ENCODE measurements around the gene SHE. TPM values are rescaled to one million over a fixed set of nuclear protein-coding genes. Genes with fewer than 3 reads are reported as not detected.

The SHE gene
- 0.17 TPM for polyA plus RNA-seq (2013, experiment 1 of 2)
- polyA plus RNA-seq (2013, experiment 2 of 2), result 0.14 TPM

DNA sequence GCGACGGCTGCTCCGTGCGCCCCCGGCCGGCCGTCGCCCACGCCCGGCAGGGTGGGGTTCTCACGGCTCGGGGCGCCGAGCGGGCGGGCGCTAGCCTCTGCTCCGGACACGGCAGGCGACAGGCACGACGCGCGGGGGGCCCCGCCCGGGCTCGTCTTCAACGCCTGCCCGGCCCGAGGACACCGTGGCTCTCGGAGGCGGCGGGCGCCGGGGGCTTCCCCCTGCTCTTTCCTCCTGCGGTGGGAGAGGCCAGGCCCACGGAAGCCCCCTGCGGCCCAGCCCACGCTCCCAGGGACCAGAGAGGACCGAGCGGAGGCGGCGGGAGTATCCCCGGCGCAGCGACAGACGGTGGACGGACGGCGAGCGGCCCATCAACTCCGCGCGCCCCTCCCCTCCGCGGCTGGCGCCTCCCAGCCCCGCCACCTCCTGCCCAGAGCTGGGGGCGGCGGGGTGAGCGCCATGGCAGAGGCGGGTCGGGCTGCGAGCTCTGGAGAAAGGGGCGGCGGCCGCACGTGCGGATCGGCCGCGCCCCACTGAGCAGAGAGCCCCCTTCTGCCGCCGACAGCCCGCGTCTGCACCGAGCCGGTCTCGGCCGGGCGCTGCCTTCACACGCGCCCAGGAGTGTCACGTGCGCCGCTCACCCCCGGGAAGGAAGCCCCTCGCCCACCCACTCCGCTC, at the start of gene SHE, which contains the start of gene TDRD10:
Gene SHE (minus strand): TSS at position 347 of the 678 bp plus-strand sequence. CDS start 386 bp downstream, outside the sequence.
Gene TDRD10 (plus strand): TSS at position 154 of the 678 bp plus-strand sequence. CDS start 4,685 bp downstream, outside the sequence.
- H2BK5ac ChIP-seq (ENCODE audit: low read length), result no peak within 1 kb of the TSS
- peak within 1 kb of the TSS; percentile 22 for H3K4me2 ChIP-seq (ENCODE audit: low read length)
- peaks cover 35% of the 10 kb centered on the region for H3K27me3 ChIP-seq (ENCODE audit: insufficient read depth, low read length, poor library complexity)
- no peak within 1 kb of the TSS for H2BK15ac ChIP-seq (replicated peaks; ENCODE audit: low read depth)
- no peak within 1 kb of the TSS for H4K8ac ChIP-seq (ENCODE audit: low read depth, low read length)
- H3K56ac ChIP-seq (ENCODE audit: low read length), result peak within 1 kb of the TSS; percentile 72
- no peaks in the 10 kb centered on the region for H3K79me2 ChIP-seq (ENCODE audit: control insufficient read depth, insufficient read depth, low read length)
- peak; percentile 25 for DNase-seq
- peaks cover under 1% of the 10 kb centered on the region for H3K4me1 ChIP-seq (ENCODE audit: control insufficient read depth, low read depth, low read length)
- H2BK120ac ChIP-seq (ENCODE audit: low read depth, low read length), result no peak within 1 kb of the TSS
- H3K79me1 ChIP-seq (ENCODE audit: low read length), result no peaks in the 10 kb centered on the region
- H3K4ac ChIP-seq (ENCODE audit: low read depth, low read length), result no peak within 1 kb of the TSS
- no peaks in the 10 kb centered on the region for H3K36me3 ChIP-seq (ENCODE audit: control insufficient read depth, insufficient read depth, low read length)
- H3K4me3 ChIP-seq (ENCODE audit: low read length), result no peak within 1 kb of the TSS
- WGBS (ENCODE audit: extremely low coverage, insufficient coverage, low lambda C conversion rate), result no CpG with 5 or more reads among the region's 90 CpGs
- no peak within 1 kb of the TSS for H2AK5ac ChIP-seq (ENCODE audit: low read length)
- H3K23ac ChIP-seq (ENCODE audit: low read length), result peak within 1 kb of the TSS; percentile 66
- peak within 1 kb of the TSS; percentile 30 for H3K9ac ChIP-seq (ENCODE audit: low read length)
- H3K18ac ChIP-seq (ENCODE audit: low read length), result no peak within 1 kb of the TSS
- no peak within 1 kb of the TSS for H3K27ac ChIP-seq (ENCODE audit: low read depth, low read length)
- H4K5ac ChIP-seq (ENCODE audit: low read length), result no peak within 1 kb of the TSS

DNA sequence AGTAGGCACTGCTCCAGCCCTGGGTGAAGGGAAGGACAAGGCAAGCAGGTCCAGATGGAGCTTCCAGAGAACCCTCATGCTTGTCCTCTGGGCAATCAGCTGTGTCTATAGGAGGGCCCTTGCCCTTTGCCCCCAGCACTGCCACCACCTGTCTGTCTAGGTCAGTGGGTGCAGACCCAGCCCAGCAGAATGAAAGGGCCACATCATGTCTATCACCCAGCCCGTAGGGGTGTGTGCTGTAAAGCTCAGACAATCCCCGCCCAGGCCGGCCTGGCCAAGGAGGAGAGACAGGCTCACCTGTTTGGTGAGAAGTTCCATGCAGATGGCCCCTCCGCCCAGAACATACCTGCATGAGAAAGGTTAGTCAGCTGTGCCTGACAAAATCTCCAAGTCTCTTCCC, 49.3 kb upstream of the SHE start:
- H3K27ac ChIP-seq (ENCODE audit: low read depth, low read length), result no peak overlapping the region
- no peak overlapping the region for H2AK5ac ChIP-seq (ENCODE audit: low read length)
- no peak overlapping the region for H2BK120ac ChIP-seq (ENCODE audit: low read depth, low read length)
- no peak overlapping the region for H3K18ac ChIP-seq (ENCODE audit: low read length)
- WGBS (ENCODE audit: extremely low coverage, insufficient coverage, low lambda C conversion rate), result no CpG with 5 or more reads among the region's 4 CpGs
- H2BK5ac ChIP-seq (ENCODE audit: low read length), result no peak overlapping the region
- H3K56ac ChIP-seq (ENCODE audit: low read length), result no peak overlapping the region
- H3K4ac ChIP-seq (ENCODE audit: low read depth, low read length), result no peak overlapping the region
- H4K8ac ChIP-seq (ENCODE audit: low read depth, low read length), result no peak overlapping the region
- H3K4me3 ChIP-seq (ENCODE audit: low read length), result no peak overlapping the region
- peaks cover 32% of the 10 kb centered on the region for H3K36me3 ChIP-seq (ENCODE audit: control insufficient read depth, insufficient read depth, low read length)
- peaks cover 10% of the 10 kb centered on the region for H3K79me2 ChIP-seq (ENCODE audit: control insufficient read depth, insufficient read depth, low read length)
- H3K4me2 ChIP-seq (ENCODE audit: low read length), result no peak overlapping the region
- DNase-seq, result no peak
- no peak overlapping the region for H2BK15ac ChIP-seq (replicated peaks; ENCODE audit: low read depth)
- peaks cover 10% of the 10 kb centered on the region for H3K79me1 ChIP-seq (ENCODE audit: low read length)
- no peak overlapping the region for H4K5ac ChIP-seq (ENCODE audit: low read length)
- H3K23ac ChIP-seq (ENCODE audit: low read length), result no peak overlapping the region
- H3K9ac ChIP-seq (ENCODE audit: low read length), result no peak overlapping the region
- no peaks in the 10 kb centered on the region for H3K27me3 ChIP-seq (ENCODE audit: insufficient read depth, low read length, poor library complexity)
- peaks cover 3% of the 10 kb centered on the region for H3K4me1 ChIP-seq (ENCODE audit: control insufficient read depth, low read depth, low read length)

DNA sequence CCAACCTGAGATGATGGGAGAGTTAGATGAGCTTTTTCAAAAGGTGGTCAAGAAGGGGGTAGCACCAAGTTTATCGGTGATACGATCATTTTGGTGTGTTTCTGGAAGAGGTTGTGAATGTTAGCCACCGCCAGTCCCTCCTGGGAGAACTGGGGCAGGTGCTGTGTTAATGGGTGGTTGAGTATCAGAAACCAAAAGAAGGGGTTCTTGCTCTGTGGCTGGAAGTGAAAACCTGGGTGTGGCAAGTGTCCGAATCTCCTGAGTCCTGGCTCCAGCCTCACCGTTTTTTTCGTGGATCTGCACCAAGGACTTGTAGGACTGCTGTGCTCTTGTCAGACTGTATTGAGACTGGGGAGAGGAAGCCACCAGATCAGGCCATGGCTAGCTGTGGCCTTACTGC, 48.4 kb upstream of the SHE start:
- Histone ChIP-seq H3K23ac (ENCODE audit: low read length) (no peak overlapping the region), H3K27ac (ENCODE audit: low read depth, low read length) (no peak overlapping the region), H3K4me3 (ENCODE audit: low read length) (no peak overlapping the region), H3K18ac (ENCODE audit: low read length) (no peak overlapping the region), H3K79me2 (ENCODE audit: control insufficient read depth, insufficient read depth, low read length) (peaks cover 2% of the 10 kb centered on the region), H3K4ac (ENCODE audit: low read depth, low read length) (no peak overlapping the region), H2BK15ac (replicated peaks; ENCODE audit: low read depth) (no peak overlapping the region), H2BK120ac (ENCODE audit: low read depth, low read length) (no peak overlapping the region), H3K36me3 (ENCODE audit: control insufficient read depth, insufficient read depth, low read length) (peaks cover 32% of the 10 kb centered on the region), H4K8ac (ENCODE audit: low read depth, low read length) (no peak overlapping the region), H3K27me3 (ENCODE audit: insufficient read depth, low read length, poor library complexity) (no peaks in the 10 kb centered on the region), H2AK5ac (ENCODE audit: low read length) (no peak overlapping the region), H3K4me2 (ENCODE audit: low read length) (no peak overlapping the region), H3K56ac (ENCODE audit: low read length) (no peak overlapping the region), H3K4me1 (ENCODE audit: control insufficient read depth, low read depth, low read length) (no peaks in the 10 kb centered on the region), H3K79me1 (ENCODE audit: low read length) (peaks cover 3% of the 10 kb centered on the region), H2BK5ac (ENCODE audit: low read length) (no peak overlapping the region), H4K5ac (ENCODE audit: low read length) (no peak overlapping the region), H3K9ac (ENCODE audit: low read length) (no peak overlapping the region)
- no peak for DNase-seq
- no CpG with 5 or more reads among the region's 6 CpGs for WGBS (ENCODE audit: extremely low coverage, insufficient coverage, low lambda C conversion rate)

DNA sequence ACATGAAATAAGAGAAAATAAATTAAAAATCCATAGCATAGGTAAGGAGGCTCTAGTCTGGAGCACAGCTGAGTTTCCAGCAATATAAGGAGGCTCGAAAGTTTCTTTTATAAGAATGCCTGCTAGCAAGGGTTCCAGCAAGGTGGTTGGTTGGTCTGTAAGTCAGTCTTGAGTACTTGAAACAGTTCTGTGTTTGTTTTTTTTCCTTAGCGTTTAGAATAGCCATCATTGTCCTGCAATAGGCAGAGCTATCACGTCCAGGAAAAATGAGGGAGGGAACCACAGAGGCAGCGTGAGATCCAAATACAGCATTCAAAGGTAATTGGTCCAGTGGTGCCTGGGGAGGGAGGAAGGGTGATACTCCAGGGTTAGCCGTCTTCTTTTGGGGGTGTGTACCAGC, 47.9 kb upstream of the SHE start:
- Histone ChIP-seq H3K4me1 (ENCODE audit: control insufficient read depth, low read depth, low read length) (no peaks in the 10 kb centered on the region), H3K56ac (ENCODE audit: low read length) (no peak overlapping the region), H2BK15ac (replicated peaks; ENCODE audit: low read depth) (no peak overlapping the region), H3K79me1 (ENCODE audit: low read length) (peaks cover 2% of the 10 kb centered on the region), H3K4me2 (ENCODE audit: low read length) (no peak overlapping the region), H3K79me2 (ENCODE audit: control insufficient read depth, insufficient read depth, low read length) (no peaks in the 10 kb centered on the region), H3K9ac (ENCODE audit: low read length) (no peak overlapping the region), H2AK5ac (ENCODE audit: low read length) (no peak overlapping the region), H4K5ac (ENCODE audit: low read length) (no peak overlapping the region), H4K8ac (ENCODE audit: low read depth, low read length) (no peak overlapping the region), H3K4ac (ENCODE audit: low read depth, low read length) (no peak overlapping the region), H2BK120ac (ENCODE audit: low read depth, low read length) (no peak overlapping the region), H3K18ac (ENCODE audit: low read length) (no peak overlapping the region), H2BK5ac (ENCODE audit: low read length) (no peak overlapping the region), H3K27ac (ENCODE audit: low read depth, low read length) (no peak overlapping the region), H3K23ac (ENCODE audit: low read length) (no peak overlapping the region), H3K36me3 (ENCODE audit: control insufficient read depth, insufficient read depth, low read length) (peaks cover 32% of the 10 kb centered on the region), H3K27me3 (ENCODE audit: insufficient read depth, low read length, poor library complexity) (no peaks in the 10 kb centered on the region), H3K4me3 (ENCODE audit: low read length) (no peak overlapping the region)
- no peak for DNase-seq
- WGBS (ENCODE audit: extremely low coverage, insufficient coverage, low lambda C conversion rate), result no CpG with 5 or more reads among the region's 5 CpGs

DNA sequence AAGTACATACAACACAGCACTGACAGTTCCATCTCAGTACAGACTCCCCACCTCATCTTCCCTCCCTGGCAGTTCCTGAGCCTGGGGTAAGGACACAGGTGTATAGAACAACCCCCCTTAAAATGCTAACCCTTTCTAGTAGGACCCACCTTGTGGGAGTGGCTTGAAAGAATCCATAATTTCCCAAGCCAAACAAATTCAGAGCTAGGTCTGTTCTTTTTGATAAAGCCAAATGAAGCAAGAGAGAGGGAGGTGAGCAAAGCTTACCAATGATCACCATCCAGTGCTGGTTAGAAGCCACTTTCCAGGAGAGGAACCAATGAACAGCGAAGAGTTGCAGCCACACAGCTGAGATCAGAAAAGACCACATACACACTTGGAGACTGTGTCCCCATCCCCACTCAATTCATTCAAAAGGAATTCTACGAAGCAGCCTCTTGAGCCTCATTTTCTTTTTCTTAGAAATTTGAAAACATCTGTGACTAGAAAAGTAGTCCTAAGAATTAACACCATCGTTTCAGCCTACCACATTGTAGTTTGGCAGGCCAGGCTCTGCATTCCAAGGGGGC, 47.1 kb upstream of the SHE start:
- Histone ChIP-seq H4K5ac (ENCODE audit: low read length) (no peak overlapping the region), H3K4ac (ENCODE audit: low read depth, low read length) (no peak overlapping the region), H2AK5ac (ENCODE audit: low read length) (no peak overlapping the region), H4K8ac (ENCODE audit: low read depth, low read length) (no peak overlapping the region), H3K79me2 (ENCODE audit: control insufficient read depth, insufficient read depth, low read length) (no peaks in the 10 kb centered on the region), H3K4me3 (ENCODE audit: low read length) (no peak overlapping the region), H3K36me3 (ENCODE audit: control insufficient read depth, insufficient read depth, low read length) (peaks cover 30% of the 10 kb centered on the region), H3K4me2 (ENCODE audit: low read length) (no peak overlapping the region), H2BK120ac (ENCODE audit: low read depth, low read length) (no peak overlapping the region), H2BK5ac (ENCODE audit: low read length) (no peak overlapping the region), H3K27ac (ENCODE audit: low read depth, low read length) (no peak overlapping the region), H3K9ac (ENCODE audit: low read length) (no peak overlapping the region), H2BK15ac (replicated peaks; ENCODE audit: low read depth) (no peak overlapping the region), H3K56ac (ENCODE audit: low read length) (no peak overlapping the region), H3K23ac (ENCODE audit: low read length) (no peak overlapping the region), H3K4me1 (ENCODE audit: control insufficient read depth, low read depth, low read length) (no peaks in the 10 kb centered on the region), H3K18ac (ENCODE audit: low read length) (no peak overlapping the region), H3K27me3 (ENCODE audit: insufficient read depth, low read length, poor library complexity) (no peaks in the 10 kb centered on the region), H3K79me1 (ENCODE audit: low read length) (peaks cover 2% of the 10 kb centered on the region)
- DNase-seq, result no peak
- no CpG with 5 or more reads among the region's 3 CpGs for WGBS (ENCODE audit: extremely low coverage, insufficient coverage, low lambda C conversion rate)

Measured in mesendoderm (in vitro differentiated cells).